Activated gamma-delta T cell treated with Interleukin-2 at 50 U/mL for 16 hours (primary cell): ENCODE results near the gene AVPR2.

ENCODE experiments used
- DNase-seq: peaks from one replicate; pipeline ENCODE4 v3.0.0-alpha.2; 2020

AVPR2 gene

DNA sequence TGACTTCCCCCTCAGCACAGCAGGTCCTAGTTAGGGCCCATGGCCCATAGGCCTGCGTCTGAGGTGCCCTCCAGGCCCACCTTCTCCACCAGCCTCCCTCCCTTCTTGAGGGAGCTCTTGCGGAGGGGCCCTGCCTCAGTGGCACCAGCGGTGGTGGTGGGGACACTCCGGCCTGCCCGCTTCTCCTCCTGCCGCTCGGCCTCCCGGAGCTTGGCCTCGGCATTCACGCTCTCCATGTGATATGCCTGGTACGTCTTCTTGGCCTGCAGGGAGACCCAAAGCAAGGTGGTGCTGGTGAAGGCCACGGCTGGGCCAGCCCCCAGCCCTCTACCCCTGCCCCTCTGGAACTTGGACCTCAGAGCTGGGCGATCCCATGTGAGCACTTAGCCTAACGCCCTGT lies 16.1 kb downstream of the AVPR2 start:
- no peak for DNase-seq

DNA sequence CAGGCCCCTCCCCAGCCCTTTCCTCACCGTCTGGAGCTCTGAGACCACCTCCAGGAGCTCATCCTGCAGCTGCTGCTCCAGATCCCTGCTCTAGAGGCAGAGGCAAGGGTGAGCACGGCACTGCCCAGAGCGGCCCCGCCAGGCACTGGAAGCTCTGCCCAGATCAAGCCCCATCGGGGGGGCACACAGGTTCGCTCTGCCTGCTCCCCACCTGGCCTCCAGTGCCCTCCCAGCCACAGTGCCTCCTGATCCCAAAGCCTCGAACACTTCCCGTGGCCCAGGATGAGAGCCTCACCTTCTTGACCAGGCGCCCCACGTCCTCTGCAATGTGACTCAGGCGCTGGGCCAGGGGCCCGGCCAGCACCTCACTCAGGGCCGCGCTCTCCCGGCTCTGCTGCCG lies 16.6 kb downstream of the AVPR2 start:
- no peak for DNase-seq

DNA sequence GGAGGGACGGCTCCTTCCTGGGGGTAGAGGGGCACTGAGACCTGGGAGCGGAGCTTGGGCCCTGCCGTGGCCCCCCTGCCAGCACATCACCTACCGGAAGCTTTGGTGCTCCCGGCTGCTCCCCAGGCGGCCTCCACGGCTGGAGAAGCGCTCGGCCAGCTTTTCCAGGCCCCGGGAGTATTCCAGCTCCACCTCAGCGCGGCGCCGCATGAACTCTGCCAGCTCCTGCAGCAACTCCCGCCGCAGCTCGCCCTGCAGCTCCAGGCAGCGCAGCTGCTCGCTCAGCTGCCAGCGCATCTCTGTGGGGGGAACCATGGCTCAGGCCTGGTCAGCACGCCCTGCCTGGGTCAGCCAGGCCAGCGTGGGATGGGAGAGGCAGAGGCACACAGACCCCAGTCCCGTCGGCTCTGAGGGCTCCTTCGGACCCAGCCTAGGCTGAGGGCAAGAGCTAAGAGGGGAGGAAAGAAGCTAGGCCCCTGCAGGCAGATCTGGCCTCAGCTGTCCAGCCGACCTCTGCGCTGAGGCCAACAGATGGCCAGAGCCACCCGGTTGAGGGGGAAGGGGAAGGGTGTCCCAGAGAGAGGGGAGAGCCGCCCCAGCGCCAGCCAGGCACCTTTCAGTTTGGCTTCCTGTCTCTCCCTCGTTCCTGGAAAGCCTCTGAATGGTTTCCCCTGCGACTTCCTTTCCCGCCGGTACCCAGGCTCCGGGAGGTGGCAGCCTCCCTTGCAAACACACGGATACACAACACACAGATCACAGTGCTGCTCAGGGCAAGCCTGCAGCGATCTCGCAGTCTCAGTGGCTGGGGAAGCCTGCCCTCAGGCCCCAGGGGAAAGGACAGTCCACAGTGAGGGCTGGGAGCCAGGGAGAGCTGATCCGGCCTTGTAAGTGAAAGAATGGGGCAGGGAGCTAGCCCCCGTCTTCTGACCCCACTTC lies 17.3 kb downstream of the AVPR2 start:
- DNase-seq, result no peak

DNA sequence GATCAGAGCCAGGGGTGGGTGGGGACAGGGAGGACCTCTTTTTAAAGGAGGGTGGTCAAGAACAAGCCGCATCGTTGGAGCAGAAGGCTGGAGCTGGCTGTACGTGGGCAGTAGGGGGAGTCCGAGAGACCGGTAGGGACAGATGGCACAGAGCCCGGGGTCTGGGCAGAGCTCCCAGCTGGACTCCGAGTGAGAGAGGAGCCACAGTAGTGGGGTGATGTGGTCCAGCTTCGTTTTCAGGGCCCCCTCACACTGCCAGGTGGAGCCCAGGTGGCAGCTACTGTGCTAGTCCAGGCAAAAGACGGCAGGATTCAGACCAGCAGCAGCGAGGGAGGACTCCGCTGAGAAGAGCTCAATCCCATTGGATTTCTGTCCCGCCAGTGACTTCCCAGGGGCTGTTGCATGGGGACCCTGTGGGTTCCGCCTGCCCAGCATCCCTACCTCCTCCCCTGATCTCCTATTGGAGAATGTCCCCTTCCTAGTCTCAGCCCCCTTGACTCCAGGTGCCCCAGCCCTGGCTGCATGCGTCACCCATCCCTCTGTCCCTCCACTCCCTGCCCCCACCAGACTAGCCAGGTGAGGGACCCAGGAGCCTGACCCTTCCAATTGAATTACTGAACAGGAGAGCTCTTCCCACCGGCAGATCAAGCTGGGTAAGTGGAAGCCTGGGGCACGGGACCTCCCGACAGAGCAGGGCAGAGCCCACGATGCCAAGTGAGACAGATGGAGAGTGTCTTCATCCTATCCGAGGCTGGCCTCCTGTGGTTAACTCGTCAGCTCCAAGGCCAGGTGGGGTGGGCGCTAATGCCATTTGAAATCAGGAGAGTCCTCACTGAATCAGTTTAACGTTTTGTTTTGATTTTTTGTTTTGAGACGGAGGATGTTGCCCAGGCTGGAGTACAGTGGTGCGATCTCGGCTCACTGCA lies 18.7 kb downstream of the AVPR2 start:
- DNase-seq, result no peak

DNA sequence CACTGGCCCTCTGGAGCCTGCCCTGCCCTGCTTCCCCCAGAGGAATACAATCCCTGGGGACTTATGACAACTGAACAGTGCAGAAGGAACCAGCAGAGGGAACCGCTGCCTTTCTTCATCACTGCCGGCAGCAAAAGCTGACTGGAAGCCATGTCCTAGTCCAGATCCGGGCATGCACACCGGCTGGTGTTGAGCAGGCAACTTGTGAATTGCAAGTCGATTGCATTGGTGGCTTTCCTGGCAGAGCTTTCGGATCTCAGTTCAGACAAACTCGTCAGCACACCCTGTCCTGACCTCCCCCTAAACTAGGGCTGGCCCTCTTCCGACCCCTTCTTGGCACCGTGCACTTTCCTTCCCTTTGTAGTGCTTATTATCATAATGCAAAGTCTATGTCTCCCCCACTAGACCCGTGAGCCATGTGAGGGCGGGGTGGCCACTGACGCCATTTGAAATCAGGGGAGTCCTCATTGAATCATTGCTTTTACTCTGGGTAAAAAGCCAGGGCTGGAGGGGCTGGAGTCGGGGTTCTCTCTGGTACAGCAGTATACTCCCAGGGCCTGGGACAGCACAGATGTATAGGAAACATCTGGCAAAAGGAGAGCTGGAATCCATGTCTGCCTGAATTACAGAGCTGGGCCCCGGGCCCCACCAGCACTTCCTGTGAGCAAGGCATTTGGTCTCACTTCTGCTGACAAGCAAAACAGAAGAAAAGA lies 19.8 kb downstream of the AVPR2 start:
- DNase-seq, result no peak

DNA sequence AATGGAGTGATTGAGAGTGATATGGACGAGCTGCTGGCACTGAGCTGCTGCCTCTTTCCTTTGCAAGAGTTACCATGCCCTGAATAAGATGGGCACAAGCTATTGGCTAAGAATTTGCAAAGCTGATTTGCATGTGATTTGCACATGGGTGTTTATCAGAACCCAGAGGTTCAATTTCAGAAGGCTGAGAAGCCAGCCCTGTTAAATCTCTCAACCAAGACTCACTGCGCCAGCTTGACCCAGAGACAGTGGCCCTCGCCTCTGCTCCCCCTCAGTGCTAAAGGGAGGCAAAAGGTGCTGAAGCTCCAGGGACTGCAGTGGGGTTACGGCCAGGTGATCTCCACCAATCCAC lies 20.9 kb downstream of the AVPR2 start:
- no peak for DNase-seq

DNA sequence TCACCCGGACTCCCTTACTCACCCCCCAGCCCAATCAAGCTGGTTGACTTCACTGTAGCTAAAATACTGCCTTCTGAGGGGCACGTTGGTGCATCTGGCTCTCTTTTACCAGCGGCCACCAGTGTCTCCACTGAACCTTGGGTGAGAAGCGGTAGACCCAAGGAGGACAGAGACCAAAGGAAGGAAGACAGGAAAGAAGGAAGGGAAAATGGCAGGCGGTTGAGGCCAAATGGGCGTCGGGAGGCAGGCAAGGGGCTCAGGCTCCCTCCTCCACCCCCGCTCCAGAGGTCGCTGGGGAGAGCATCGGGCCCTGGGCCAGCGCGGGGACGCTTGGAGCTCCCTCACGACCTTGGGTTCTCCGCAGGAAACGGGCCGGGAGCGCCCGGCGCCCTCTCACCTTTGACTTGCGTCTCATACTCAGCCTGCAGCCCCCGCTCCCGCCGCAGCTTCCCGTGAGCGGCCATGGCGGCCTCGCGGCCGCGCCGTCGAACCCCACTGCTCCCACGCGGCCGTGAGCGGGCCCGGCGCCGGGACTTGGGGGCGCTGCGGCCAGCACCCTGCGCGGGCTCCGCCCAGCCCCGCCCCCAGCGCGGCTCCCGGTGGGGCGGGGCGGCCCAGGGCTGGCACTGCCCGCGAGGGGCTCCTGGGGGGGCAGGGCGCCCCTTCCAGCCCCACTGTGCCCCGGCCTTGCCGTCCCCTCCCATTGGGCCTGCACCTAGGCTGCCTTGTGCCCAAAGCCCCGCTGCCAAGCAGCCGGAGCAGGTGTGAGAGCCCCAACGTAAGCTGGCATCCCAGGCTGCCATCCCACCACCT lies 21.5 kb downstream of the AVPR2 start, which contains the start of gene ARHGAP4:
TSS of gene ARHGAP4 (minus strand) at position 526 of the 813 bp plus-strand sequence. CDS start at position 464, 62 bp downstream.
- peak; percentile 41 for DNase-seq

DNA sequence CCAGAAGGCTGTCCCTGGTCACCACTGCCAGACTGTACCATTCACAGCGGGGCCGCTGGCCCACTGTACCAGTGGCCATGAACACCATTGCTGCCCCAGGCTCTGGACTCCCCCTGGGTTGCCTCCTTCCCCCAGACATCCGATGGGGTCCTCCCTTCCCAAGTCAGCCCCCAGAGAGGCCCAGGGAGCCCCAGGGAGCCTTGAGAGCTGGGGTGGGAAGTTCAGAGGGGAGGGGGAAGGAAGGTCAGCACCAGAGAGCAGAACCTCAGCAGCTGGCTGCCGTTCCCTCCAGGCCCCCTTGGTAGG lies 22.0 kb downstream of the AVPR2 start:
- no peak for DNase-seq

DNA sequence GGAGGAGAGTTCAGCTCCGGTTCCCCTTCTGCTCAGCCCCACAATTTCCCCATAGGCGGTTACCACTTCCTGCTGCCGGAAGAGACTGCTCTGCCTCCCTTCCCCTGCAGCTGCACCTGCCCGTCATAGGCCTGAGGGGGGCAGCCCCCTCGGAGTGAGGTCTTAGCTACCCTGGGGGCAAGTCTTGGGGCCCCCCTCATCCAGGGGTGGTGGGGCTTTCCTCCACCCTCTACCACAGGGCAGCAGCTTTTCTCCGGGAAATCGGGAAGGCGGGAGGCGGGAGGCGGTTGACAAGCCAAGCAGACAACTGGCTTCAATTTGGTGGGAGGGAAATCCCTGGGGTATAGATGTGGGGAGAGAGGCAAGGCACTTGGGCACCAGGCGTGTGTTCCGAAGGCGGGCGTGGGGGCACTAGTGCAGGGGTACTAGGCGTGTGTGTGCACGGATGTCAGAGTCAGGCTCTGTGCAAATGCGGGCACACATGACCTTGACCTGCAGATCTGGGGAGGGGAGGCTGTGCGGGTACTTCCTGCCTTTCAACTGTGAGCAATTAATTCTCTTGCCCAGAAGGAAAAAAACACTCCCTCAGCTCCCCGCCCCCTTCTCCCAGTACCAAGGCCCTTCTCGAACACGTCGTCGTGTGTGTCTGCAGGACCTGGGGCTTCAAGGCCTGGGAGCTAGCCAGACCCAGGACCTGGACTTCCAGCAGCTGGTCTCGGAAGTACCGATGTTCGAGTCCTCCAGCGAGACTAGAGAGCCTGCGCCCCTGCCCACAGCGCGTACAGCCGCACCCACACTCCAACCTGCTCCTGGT lies 22.6 kb downstream of the AVPR2 start:
- DNase-seq, result peak; percentile 82

DNA sequence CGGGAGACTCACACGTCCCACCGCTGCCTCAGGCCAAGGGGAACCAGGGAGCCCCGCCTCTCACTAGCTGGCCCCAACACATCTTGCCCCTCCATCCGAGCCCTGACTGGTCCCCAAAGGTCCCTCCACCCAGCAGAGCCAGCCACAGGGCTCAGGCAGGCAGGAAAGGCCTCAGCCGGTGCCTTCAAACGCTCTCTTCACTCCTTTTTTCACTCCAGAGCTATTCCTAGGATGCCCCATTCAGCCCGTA lies 23.1 kb downstream of the AVPR2 start:
- DNase-seq, result no peak

DNA sequence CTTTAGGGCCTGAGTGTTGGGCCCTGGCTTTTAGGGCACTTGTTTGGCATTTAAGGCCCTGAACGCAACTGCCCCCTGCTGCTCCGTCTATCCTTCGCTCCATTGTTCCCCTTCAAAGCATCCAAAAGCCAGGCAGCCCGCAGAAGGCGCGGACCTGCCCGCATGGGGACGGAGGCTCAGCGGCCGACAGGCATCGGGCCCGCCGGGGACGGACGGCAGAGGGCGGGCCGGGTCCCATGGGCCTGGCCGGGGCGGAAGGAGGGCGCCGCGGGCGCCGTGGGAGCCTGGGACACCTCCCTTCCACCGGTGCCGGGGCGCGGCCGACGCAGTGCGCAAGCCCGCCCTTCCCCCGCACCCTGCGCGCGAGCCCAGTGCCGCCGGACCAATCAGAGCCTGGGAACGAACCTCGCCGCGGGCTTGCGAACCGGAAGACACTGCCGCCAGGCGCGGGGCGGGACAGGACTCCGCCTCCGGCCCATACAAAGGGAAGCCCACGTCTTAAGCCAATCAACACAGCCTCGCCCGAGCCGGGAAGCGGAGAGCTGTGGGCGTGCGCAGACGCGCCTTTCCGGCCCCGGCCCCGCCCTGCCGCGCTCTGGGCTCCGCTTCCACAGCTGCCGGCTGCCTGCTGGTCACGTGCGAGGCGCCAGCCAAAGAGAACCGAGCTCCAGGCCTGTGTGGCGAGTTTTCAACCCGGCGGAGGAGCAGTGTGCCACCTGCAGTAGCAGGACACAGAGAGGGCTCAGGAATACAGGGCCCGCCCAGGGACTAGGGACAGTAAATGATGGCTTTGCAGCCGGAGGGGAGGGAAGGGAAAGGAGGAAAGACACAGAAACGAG lies 23.7 kb downstream of the AVPR2 start:
- peak; percentile 94 for DNase-seq

DNA sequence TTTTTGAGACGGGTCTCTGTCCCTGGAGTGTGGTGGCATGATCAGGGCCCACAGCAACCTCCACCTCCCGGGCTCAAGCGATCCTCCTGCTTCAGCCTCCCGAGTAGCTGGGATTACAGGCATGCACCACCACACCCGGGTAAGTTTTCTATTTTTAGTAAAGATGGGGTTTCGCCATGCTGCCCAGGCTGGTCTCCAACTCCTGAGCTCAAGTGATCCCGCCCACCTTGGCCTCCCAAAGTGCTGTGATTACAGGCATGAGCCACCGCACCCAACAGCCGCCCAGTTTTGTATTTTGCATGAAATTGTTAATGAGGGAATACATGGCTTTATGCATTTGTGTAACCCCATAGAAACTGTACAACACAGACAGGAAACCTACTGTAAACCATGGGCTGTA lies 24.4 kb downstream of the AVPR2 start:
- no peak for DNase-seq

DNA sequence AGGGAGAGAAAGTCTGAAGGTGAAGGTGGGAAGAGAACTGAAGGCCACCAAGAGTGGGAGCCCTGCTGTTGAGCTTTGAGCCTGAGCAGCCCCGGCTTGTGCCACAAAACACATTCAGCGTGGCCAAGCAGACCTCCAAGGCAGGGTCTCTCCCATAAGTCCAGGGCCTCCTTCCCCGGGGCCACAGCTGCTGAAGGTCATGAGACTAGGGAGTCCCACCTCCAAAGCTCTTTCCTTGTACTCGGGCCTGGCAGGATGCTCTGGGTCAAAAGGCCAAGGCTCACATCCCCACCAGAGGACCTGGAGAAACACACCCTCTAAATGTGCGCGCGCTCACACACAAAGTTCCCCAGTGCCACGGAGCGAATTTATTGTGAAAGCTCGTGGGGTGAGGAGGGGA lies 25.1 kb downstream of the AVPR2 start:
- no peak for DNase-seq

DNA sequence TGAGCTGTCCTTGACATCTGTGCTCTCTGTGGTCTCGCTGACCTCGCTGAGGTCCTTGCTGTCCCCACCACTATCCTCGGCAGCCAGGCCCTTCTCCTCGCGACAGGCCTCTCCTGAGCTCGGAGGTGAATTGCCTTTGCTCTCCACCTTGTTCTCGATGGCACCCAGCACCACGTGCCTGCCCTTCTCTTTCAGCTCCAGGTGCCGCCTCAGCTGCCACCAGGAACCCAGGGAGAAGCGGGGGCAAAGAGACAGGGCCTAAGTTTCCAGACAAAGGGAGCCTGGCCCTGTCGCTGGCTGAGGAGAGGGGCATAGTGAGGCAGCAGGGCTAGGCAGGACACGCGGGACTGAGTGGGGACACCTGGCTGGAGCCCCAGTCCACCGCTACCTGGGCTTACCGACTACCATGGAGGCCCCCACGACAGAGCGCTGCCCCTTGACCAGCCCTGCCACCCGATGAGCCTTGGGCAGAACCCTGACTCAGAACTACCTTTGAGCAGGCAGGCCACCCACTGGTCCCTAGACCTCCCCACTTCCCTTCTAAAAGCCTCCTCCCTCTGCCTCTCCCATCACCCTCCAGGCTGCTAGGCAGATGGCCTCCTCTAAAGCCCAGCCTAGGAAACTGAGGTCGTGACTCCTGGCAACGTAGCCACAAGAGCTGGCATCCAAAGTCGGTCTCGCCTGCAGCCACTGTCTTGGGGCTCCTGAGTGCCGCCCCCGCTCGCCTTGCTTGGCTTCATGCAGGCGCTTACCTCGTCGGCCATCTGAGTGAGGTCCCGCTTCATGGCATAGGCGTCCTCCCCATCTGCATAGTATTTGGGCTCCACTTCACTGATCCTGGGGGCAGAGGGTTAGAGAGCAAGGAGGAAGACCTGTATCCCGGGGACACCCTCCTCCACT lies 25.8 kb downstream of the AVPR2 start:
- no peak for DNase-seq

DNA sequence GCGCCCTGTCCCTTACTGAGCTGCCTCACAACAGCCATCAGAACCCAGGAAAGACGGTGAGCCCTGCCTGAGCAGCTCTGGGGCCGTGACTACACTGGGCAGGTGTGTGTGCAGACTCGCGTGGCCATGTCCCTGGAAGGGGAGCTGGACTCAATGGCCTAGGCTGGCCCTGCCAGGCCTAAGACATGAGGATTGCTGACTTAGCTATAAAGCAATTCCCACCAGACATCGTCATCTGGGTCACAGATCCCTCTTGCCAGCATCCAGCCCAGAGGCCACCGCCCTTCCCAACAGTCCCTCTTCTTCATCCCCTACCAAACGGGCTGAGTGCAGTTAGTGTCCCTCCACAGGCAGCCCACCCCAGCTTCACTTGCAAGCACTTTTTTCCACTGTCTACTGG lies 26.7 kb downstream of the AVPR2 start:
- DNase-seq, result no peak

DNA sequence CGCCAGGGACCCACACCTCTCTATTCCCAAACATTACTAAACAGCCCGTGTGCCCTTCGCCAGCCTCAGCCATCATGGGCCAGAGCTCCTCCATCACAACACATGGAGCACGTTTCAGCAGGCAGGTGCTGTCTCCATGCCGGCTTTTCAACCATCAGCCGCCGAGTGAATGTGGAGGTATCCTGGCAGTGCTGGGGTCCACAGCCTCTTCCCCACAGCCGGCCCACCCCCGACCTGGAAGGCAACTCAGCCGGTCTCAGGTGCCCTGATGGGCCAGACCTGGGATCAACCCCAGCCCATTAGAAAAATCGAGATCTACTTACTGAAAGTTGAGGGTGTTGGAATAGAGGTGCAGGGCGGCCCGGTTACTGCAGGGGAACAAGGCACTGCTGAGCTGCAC lies 27.3 kb downstream of the AVPR2 start:
- DNase-seq, result no peak

DNA sequence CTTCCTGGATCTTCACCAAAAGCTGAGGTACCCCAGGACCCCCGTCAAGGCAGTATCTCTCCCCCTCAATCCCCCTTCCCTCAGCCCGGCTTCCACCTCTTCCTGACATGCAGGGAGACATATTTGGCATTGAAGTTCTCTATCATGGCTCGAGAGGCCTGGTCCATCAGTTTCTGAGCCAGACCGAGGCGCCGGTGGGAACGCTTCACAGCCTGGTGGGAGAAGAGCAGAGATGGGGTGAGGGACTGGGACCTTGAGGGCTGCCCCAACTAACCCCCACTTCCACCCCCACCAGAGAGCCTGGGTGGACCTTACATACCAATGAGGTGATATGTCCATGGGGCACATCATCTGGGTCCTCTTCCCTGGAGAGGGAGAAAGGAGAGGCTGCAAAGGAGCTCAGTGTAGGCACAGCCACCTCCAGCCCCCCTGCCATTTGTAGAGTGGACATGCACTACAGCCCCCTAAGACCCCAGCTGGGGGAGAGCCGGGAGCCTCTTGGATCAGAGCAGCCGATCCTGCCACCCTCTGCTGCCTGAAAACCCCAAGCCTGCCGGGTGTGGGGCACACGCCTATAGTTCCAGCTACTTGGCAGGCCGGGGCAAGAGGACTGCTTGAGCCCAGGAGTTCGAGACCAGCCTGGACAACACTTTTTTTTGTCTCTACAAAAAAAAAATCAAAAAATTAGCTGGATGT lies 27.9 kb downstream of the AVPR2 start:
- DNase-seq, result no peak

DNA sequence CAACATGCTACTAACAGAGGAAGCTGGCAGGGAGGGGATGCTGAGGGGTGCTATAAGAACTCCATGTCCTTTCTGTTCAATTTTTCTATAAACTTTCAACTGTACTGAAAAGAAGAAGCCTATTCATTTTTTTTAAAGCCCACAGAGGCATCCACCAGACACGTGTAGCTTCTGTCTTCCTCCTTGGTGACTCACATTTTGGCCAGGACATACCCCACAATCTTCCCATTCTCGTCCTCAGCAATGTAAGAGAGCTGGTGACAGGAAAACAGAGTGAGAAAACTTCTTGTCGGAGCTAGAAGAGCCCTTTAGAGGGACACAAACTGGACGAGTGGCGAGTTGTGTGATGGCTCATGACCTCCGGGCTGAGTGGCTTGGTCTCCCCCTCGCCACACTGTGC lies 29.3 kb downstream of the AVPR2 start:
- DNase-seq, result no peak

DNA sequence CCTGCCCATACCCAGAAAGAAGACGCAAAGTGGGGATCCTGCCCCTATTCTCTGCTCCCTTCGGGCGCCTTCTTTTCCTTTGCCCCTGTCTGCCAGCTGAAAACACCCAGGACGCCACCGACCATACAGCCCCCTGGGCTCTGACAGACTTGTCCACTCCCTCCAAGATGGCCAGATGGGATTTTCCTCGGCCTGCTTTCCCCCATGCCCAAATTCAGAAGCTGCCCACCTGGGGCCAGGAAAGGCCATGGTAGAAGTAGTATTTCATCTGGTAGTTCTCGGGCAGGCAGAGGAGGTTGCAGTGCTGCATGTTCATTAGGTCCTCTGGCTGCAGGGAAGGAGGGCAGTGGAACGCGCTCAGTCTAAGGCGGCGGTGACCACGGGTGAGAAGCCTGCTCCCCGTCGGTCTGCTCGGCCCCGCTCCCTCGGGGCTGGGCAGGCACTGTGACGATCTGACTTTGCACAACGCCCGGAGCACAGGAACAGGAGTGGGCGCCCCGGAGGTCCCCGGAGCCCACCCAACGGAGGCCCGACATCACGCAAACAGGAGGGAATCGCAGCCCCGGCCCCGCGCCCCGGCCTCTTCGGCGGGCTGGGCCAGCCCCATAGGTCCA lies 29.8 kb downstream of the AVPR2 start:
- DNase-seq, result no peak
